Skin of body (tissue), 2 donors: ENCODE results near the gene PITPNB. TPM values are rescaled to one million over a fixed set of nuclear protein-coding genes. Genes with fewer than 3 reads are reported as not detected.

ENCODE experiments used
- DNase-seq: peaks from one replicate; lab custom pipeline; 2025; lab: John Stamatoyannopoulos, UW
- total RNA-seq: library from RNA; depleted of rRNA; stranded (reverse); fragments of >200 nt; gene quantifications from one replicate; pipeline ENCODE4 v1.2.3, GENCODE V29; 2014

PITPNB gene
- total RNA-seq, 1 donor from 2014 or later: 60.3 TPM

GRCh38 chr22:27880778-27881394, 38.2 kb downstream of the PITPNB start:
- DNase-seq: peak; percentile 79

GRCh38 chr22:27879923-27880322, 39.1 kb downstream of the PITPNB start:
- DNase-seq: no peak

GRCh38 chr22:27878541-27878940, 40.5 kb downstream of the PITPNB start:
- DNase-seq: no peak

GRCh38 chr22:27877501-27877900, 41.6 kb downstream of the PITPNB start:
- DNase-seq: no peak

GRCh38 chr22:27876684-27877083, 42.4 kb downstream of the PITPNB start:
- no peak for DNase-seq

- no peak for DNase-seq
Observed at GRCh38 chr22:27875951-27876350, 43.1 kb downstream of the PITPNB start.

GRCh38 chr22:27874764-27875163, 44.3 kb downstream of the PITPNB start:
- no peak for DNase-seq

GRCh38 chr22:27874185-27874584, 44.9 kb downstream of the PITPNB start:
- DNase-seq: no peak

- no peak for DNase-seq
Observed at GRCh38 chr22:27873472-27873871, 45.6 kb downstream of the PITPNB start.

GRCh38 chr22:27872488-27872887, 46.6 kb downstream of the PITPNB start:
- DNase-seq: no peak

- DNase-seq: no peak
Observed at GRCh38 chr22:27871306-27872014, 47.6 kb downstream of the PITPNB start.

- no peak for DNase-seq
Observed at GRCh38 chr22:27870234-27871191, 48.5 kb downstream of the PITPNB start.

- no peak for DNase-seq
Observed at GRCh38 chr22:27868732-27869282, 50.2 kb downstream of the PITPNB start.

GRCh38 chr22:27867953-27868731, 50.9 kb downstream of the PITPNB start:
- no peak for DNase-seq

- DNase-seq: peak; percentile 39
Observed at GRCh38 chr22:27867085-27867952, 51.7 kb downstream of the PITPNB start.

GRCh38 chr22:27866135-27867084, 52.6 kb downstream of the PITPNB start:
- DNase-seq: peak; percentile 86

GRCh38 chr22:27865496-27865895, 53.6 kb downstream of the PITPNB start:
- DNase-seq: no peak

GRCh38 chr22:27863556-27863955, 55.5 kb downstream of the PITPNB start:
- DNase-seq: no peak

- no peak for DNase-seq
Observed at GRCh38 chr22:27863001-27863400, 56.1 kb downstream of the PITPNB start.
